Osteoblast (primary cell): ENCODE results near the gene MIA. TPM values are rescaled to one million over a fixed set of nuclear protein-coding genes. Genes with fewer than 3 reads are reported as not detected.
A peak's percentile ranks its signal among the peaks of the same experiment; 100 is the strongest.
"Not testable (repeated sequence)": the region's sequence is repeated elsewhere in the genome, so short reads cannot be mapped to it uniquely, and the experiment has no call there.

Source experiments
- DNase-seq: peaks from one replicate; pipeline ENCODE4 v3.0.0; 2011; ENCODE audit warnings: low spot score, mixed read lengths; ENCODE audit not compliant: insufficient read length; ENCODE audit errors: missing footprints
- H2AFZ ChIP-seq: 2 replicates; pipeline ENCODE4 v1.6.0; 2011; ENCODE audit warnings: mild to moderate bottlenecking, low read length
- H3K27ac ChIP-seq: 2 replicates; pipeline ENCODE4 v1.5.1; 2011; ENCODE audit warnings: mild to moderate bottlenecking, low read depth, low read length, moderate library complexity
- H3K27me3 ChIP-seq: 2 replicates; pipeline ENCODE4 v1.6.0; 2012; ENCODE audit warnings: mild to moderate bottlenecking, control low read depth, inconsistent platforms, low read length, moderate library complexity; ENCODE audit not compliant: insufficient read depth
- H3K36me3 ChIP-seq: 2 replicates; pipeline ENCODE4 v1.5.1; 2011; ENCODE audit warnings: mild to moderate bottlenecking, low read length, control low read depth, moderate library complexity; ENCODE audit not compliant: insufficient read depth
- H3K4me1 ChIP-seq: 2 replicates; pipeline ENCODE4 v1.5.1; 2011; ENCODE audit warnings: mild to moderate bottlenecking, low read length, control low read depth, moderate library complexity; ENCODE audit not compliant: insufficient read depth
- H3K4me2 ChIP-seq: 2 replicates; pipeline ENCODE4 v1.6.0; 2011; ENCODE audit warnings: mild to moderate bottlenecking, low read length; ENCODE audit not compliant: insufficient read depth
- H3K4me3 ChIP-seq: fragments of 200-600 bp; sonication (generic); 3 replicates; pipeline ENCODE4 v1.5.1; 2012; ENCODE audit warnings: mild to moderate bottlenecking, low read length, inconsistent platforms; ENCODE audit not compliant: insufficient read depth
- H3K79me2 ChIP-seq: 2 replicates; pipeline ENCODE4 v1.6.0; 2012; ENCODE audit warnings: mild to moderate bottlenecking, low read length, control low read depth, inconsistent platforms; ENCODE audit not compliant: insufficient read depth
- H3K9me3 ChIP-seq: 2 replicates; pipeline ENCODE4 v1.5.1; 2011; ENCODE audit warnings: low read depth, low read length, control low read depth
- H4K20me1 ChIP-seq: 2 replicates; pipeline ENCODE4 v1.6.0; 2012; ENCODE audit warnings: mild to moderate bottlenecking, low read length, control low read depth; ENCODE audit not compliant: insufficient read depth
- total RNA-seq: library from RNA; depleted of rRNA; stranded (reverse); fragments of >200 nt; gene quantifications from 2 replicates; pipeline ENCODE4 v1.2.3, GENCODE V29; 2012
- TF ChIP-seq, protein P1 (sequence below): IDR thresholded peaks from 2 replicates; pipeline ENCODE4 v1.5.1; 2011; ENCODE audit warnings: mild to moderate bottlenecking, low read depth, low read length, moderate library complexity; ENCODE audit errors: extremely low read depth

Gene MIA
- total RNA-seq, 1 donor = 0.72 TPM

DNA sequence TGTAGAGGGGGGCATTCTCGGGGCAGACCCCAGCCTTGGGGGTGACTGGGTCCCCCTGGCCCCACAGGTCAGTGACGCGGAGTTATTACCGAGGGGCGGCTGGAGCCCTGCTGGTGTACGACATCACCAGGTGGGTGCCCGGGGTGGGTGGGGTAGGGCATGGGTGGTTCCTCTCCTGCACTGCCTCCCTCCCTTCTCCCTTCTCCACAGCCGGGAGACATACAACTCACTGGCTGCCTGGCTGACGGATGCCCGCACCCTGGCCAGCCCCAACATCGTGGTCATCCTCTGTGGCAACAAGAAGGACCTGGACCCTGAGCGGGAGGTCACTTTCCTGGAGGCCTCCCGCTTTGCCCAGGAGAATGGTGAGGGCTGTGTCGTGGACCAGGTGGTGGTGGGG is 8.4 kb downstream of the MIA start:
- no peak for DNase-seq
- H3K9me3 ChIP-seq = no peaks in the 10 kb centered on the region
- H3K4me3 ChIP-seq = no peak overlapping the region
- no peaks in the 10 kb centered on the region for H3K36me3 ChIP-seq
- H3K4me1 ChIP-seq = peaks cover 6% of the 10 kb centered on the region
- H2AFZ ChIP-seq = no peak overlapping the region
- H3K27me3 ChIP-seq = no peaks in the 10 kb centered on the region
- peaks cover 4% of the 10 kb centered on the region for H3K79me2 ChIP-seq
- no peaks in the 10 kb centered on the region for H4K20me1 ChIP-seq
- H3K27ac ChIP-seq = no peak overlapping the region
- TF ChIP-seq, protein P1, sequence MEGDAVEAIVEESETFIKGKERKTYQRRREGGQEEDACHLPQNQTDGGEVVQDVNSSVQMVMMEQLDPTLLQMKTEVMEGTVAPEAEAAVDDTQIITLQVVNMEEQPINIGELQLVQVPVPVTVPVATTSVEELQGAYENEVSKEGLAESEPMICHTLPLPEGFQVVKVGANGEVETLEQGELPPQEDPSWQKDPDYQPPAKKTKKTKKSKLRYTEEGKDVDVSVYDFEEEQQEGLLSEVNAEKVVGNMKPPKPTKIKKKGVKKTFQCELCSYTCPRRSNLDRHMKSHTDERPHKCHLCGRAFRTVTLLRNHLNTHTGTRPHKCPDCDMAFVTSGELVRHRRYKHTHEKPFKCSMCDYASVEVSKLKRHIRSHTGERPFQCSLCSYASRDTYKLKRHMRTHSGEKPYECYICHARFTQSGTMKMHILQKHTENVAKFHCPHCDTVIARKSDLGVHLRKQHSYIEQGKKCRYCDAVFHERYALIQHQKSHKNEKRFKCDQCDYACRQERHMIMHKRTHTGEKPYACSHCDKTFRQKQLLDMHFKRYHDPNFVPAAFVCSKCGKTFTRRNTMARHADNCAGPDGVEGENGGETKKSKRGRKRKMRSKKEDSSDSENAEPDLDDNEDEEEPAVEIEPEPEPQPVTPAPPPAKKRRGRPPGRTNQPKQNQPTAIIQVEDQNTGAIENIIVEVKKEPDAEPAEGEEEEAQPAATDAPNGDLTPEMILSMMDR = no peak
- no peak overlapping the region for H3K4me2 ChIP-seq

DNA sequence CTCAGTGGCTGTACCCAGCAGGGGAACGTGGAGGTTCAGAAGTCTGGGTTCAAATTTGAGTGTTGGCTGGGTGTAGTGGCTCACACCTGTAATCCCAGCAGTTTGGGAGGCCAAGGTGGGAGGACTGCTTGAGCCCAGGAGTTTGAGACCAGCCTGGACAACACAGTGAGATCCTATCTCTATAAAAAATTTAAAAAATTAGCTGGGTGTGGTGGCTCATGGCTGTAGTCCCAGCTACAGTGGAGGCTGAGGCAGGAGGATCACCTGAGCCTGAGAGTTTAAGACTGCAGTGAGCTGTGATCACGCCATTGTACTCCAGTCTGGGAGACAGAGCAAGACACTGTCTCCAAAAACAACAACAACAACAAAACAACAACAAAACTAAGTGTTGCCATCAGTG is 8.8 kb downstream of the MIA start:
- not testable (repeated sequence) for H3K4me3 ChIP-seq, H3K36me3 ChIP-seq, H3K27me3 ChIP-seq, H3K4me1 ChIP-seq, H3K79me2 ChIP-seq, H2AFZ ChIP-seq, H4K20me1 ChIP-seq, H3K9me3 ChIP-seq, H3K27ac ChIP-seq, H3K4me2 ChIP-seq, DNase-seq

DNA sequence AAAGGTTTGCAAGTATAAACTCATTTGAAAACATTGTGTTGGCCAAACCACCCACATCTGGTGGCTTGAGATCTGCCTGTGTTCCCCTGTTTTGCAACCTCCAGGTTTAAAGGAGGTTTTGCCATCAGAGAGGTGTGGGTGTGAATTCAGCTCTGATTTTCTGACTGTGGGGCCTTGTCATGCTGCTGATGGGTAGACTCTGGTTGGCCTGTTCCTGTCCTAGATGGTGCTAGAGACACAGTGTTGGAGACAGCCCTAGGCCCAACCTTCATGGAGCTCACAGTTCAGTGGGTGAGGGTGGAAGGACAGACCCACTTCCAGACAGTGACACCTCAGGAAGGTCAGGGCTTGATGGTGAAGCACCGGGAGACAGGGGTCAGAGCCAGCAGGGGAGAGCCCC is 10.2 kb downstream of the MIA start:
- DNase-seq = no peak
- Histone ChIP-seq H4K20me1 (no peaks in the 10 kb centered on the region), H3K36me3 (no peaks in the 10 kb centered on the region), H3K79me2 (no peaks in the 10 kb centered on the region), H2AFZ (no peak overlapping the region), H3K4me2 (no peak overlapping the region), H3K9me3 (no peaks in the 10 kb centered on the region), H3K4me1 (no peaks in the 10 kb centered on the region), H3K27ac (no peak overlapping the region), H3K4me3 (no peak overlapping the region), H3K27me3 (no peaks in the 10 kb centered on the region)
- TF ChIP-seq, protein P1 = no peak

DNA sequence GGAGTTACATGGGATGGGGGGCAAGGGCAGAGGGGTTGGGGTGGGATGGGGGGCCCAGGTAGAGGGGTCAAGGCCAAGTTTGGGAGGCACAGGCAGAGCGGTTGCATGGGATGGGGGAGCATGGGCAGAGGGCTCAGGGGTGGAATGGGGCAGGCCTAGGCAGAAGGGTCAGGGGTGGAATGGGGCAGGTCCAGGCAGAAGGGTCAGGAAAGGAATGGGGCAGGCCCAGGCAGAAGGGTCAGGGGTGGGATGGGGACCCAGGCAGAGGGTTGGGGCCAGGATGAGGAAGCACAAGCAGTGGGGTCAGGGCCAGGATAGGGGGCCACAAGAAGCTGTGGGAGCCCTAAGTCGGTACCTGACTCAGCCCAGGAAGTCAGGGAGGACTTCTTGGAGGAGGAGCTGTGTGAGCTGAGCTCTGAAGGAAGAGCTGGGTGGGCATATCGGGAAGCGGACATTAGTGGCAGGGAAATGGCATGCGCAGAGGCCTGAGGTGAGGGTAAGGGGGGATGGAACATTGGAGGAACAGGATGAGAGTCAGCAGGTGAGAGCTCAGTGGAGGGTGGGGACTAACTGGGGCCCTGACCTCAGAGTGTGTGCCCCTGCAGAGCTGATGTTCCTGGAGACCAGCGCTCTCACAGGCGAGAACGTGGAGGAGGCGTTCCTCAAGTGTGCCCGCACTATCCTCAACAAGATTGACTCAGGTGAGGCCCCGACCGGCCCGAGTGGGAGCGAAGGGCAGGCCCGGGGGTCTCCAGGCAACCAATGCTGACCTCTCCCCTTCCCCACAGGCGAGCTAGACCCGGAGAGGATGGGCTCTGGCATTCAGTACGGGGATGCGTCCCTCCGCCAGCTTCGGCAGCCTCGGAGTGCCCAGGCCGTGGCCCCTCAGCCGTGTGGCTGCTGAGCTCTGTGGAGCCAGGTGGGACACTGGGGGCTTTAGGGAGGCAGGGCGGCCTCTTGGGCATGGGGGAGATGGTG is 11.0 kb downstream of the MIA start:
- H3K27me3 ChIP-seq = no peaks in the 10 kb centered on the region
- TF ChIP-seq, protein P1 = no peak
- H3K9me3 ChIP-seq = no peaks in the 10 kb centered on the region
- no peaks in the 10 kb centered on the region for H3K36me3 ChIP-seq
- H4K20me1 ChIP-seq = no peaks in the 10 kb centered on the region
- no peak overlapping the region for H3K4me2 ChIP-seq
- H3K4me3 ChIP-seq = no peak overlapping the region
- no peaks in the 10 kb centered on the region for H3K79me2 ChIP-seq
- H2AFZ ChIP-seq = no peak overlapping the region
- H3K4me1 ChIP-seq = no peaks in the 10 kb centered on the region
- H3K27ac ChIP-seq = no peak overlapping the region
- DNase-seq = peak; percentile 39
